ENCODE results near the gene FAM180A.

GRCh38 chr7:135795846-135796570, 47.4 kb upstream of the FAM180A start:
- TF ChIP-seq CTCF (IDR thresholded peaks at IDR 0.05; ENCODE audit: poor library complexity, severe bottlenecking) (no peak), TAF1 (IDR thresholded peaks at IDR 0.05; ENCODE audit: low read depth) (no peak), REST (IDR thresholded peaks at IDR 0.05; ENCODE audit: borderline replicate concordance) (no peak), EP300 (conservative IDR thresholded peaks at IDR 0.05; ENCODE audit: poor library complexity, severe bottlenecking) (no peak), POLR2AphosphoS5 (IDR thresholded peaks at IDR 0.05) (no peak), EZH2 (IDR thresholded peaks at IDR 0.05; ENCODE audit: borderline replicate concordance, insufficient read depth, low read length, poor library complexity, severe bottlenecking) (no peak), MXI1 (conservative IDR thresholded peaks at IDR 0.05; ENCODE audit: poor library complexity, severe bottlenecking) (no peak), RAD21 (conservative IDR thresholded peaks at IDR 0.05) (no peak)
